Lung (tissue), 12 donors: ENCODE results near the gene STRIP1. TPM values are rescaled to one million over a fixed set of nuclear protein-coding genes. Genes with fewer than 3 reads are reported as not detected.
A peak's percentile ranks its signal among the peaks of the same experiment; 100 is the strongest.

ENCODE experiments used
- ATAC-seq: fragments of 200-7000 bp; cut with Tn5 transposase; one replicate; pipeline ENCODE4 v1.9.1; 2020; ENCODE audit warnings: moderate number of reproducible peaks; ENCODE audit not compliant: insufficient read depth, low FRiP score
- DNase-seq, 3 donors: peaks; one replicate each; pipeline ENCODE4 v3.0.0-alpha.2; 2013 to 2017
- H3K27ac ChIP-seq, 2 donors: one replicate each; pipeline ENCODE4 v1.5.1; 2013; ENCODE audit warnings: mild to moderate bottlenecking in 2 of 2, moderate library complexity in 2 of 2, control low read depth in 1 of 2, inconsistent platforms in 1 of 2, low read depth in 1 of 2, low read length in 1 of 2
- H3K27me3 ChIP-seq, 3 donors: one replicate each; pipeline ENCODE4 v1.5.1; 2013; ENCODE audit warnings: low read length in 2 of 3; ENCODE audit not compliant: control insufficient read depth in 3 of 3, insufficient read depth in 3 of 3
- H3K36me3 ChIP-seq, 4 donors: one replicate each; pipeline ENCODE4 v1.5.1; 2013; ENCODE audit warnings: low read length in 4 of 4, mild to moderate bottlenecking in 1 of 4, moderate library complexity in 1 of 4; ENCODE audit not compliant: control insufficient read depth in 4 of 4, insufficient read depth in 4 of 4
- H3K4me1 ChIP-seq, 5 donors: one replicate each; pipeline ENCODE4 v1.5.1; 2013; ENCODE audit warnings: low read length in 5 of 5, mild to moderate bottlenecking in 2 of 5, moderate library complexity in 1 of 5; ENCODE audit not compliant: control insufficient read depth in 5 of 5, insufficient read depth in 5 of 5
- H3K4me3 ChIP-seq: one replicate; pipeline ENCODE4 v1.5.1; 2013; ENCODE audit warnings: mild to moderate bottlenecking, control low read depth, moderate library complexity
- H3K9ac ChIP-seq, 2 donors: one replicate each; pipeline ENCODE4 v1.5.1; 2013; ENCODE audit warnings: low read length in 2 of 2, control low read depth in 1 of 2; ENCODE audit not compliant: insufficient read depth in 1 of 2
- H3K9me3 ChIP-seq, 4 donors: one replicate each; pipeline ENCODE4 v1.5.1; 2013; ENCODE audit warnings: low read length in 3 of 4, mild to moderate bottlenecking in 1 of 4, moderate library complexity in 1 of 4; ENCODE audit not compliant: control insufficient read depth in 4 of 4, insufficient read depth in 3 of 4
- WGBS, 2 donors: extraction: QIAGEN DNeasy Blood & Tissue Kit; methylation state at CpG; one replicate each; pipeline ENCODE4 v1.1.7; 2013; 5-methylcytosine and 5-hydroxymethylcytosine counted together
- polyA plus RNA-seq, 2 donors: library from polyadenylated mRNA; stranded (reverse); fragments of 200-250 nt; gene quantifications; one replicate each; pipeline ENCODE4 v1.2.1, GENCODE V29; 2013
- total RNA-seq, 2 donors: library from RNA; depleted of rRNA in 1 of 2; stranded (reverse); fragments of >200 nt in 1 of 2; gene quantifications; one replicate each; pipeline ENCODE4 v1.2.1, GENCODE V29; 2014 to 2021
- TF ChIP-seq, protein P1 (sequence below): IDR thresholded peaks from 2 replicates; pipeline ENCODE4 v1.5.1; 2012; ENCODE audit warnings: mild to moderate bottlenecking; ENCODE audit errors: control extremely low read depth, extremely low read depth
- donor health status: control.
- donor health status: control.
- donor health status: Bipolar disorder and iron deficiency.
- donor health status: healthy.
- donor health status: DM: yes; HTN: yes; CAD: no.

The STRIP1 gene
- total and polyA plus RNA-seq, 4 donors = 11.7 to 68.2 (median 28.5) TPM

DNA sequence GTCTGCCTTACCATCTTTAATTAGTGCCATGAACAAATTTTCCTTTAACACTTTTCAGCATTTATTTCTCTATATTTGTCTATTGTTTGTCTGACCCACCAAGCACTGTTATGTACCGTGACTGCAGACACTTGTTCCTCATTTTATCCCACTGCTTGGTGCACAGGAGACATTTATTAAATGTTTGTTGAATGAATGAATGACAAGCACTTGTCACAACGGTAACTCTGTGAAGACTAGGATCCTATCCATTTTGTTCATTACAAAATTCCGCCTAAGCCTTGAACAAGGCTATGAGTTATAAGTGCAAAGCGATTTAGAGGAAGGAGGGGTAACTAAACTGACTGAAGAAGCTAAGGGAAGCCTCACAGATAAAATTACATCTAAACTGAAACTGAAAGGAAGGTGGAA, 379 bp upstream of the STRIP1 start:
- 41 to 48% methylated on average over 4 of the region's 4 CpGs for WGBS, 2 donors
- DNase-seq (no peak), ATAC-seq (no peak)
- peak overlapping the region in 1 of 2 donors; percentile 53 for H3K27ac ChIP-seq
- TF ChIP-seq, protein P1, sequence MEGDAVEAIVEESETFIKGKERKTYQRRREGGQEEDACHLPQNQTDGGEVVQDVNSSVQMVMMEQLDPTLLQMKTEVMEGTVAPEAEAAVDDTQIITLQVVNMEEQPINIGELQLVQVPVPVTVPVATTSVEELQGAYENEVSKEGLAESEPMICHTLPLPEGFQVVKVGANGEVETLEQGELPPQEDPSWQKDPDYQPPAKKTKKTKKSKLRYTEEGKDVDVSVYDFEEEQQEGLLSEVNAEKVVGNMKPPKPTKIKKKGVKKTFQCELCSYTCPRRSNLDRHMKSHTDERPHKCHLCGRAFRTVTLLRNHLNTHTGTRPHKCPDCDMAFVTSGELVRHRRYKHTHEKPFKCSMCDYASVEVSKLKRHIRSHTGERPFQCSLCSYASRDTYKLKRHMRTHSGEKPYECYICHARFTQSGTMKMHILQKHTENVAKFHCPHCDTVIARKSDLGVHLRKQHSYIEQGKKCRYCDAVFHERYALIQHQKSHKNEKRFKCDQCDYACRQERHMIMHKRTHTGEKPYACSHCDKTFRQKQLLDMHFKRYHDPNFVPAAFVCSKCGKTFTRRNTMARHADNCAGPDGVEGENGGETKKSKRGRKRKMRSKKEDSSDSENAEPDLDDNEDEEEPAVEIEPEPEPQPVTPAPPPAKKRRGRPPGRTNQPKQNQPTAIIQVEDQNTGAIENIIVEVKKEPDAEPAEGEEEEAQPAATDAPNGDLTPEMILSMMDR = no peak
- H3K4me3 ChIP-seq = peak overlapping the region; percentile 28
- no peaks in the 10 kb centered on the region for H3K27me3 ChIP-seq
- H3K9ac ChIP-seq = peak overlapping the region in 1 of 2 donors; percentile 74
- H3K36me3 ChIP-seq = peaks cover 2 to 10% (median 10%) of the 10 kb centered on the region in 4 donors
- no peaks in the 10 kb centered on the region for H3K9me3 ChIP-seq
- H3K4me1 ChIP-seq = peaks cover 0 to 9% (median 4%) of the 10 kb centered on the region in 5 donors

DNA sequence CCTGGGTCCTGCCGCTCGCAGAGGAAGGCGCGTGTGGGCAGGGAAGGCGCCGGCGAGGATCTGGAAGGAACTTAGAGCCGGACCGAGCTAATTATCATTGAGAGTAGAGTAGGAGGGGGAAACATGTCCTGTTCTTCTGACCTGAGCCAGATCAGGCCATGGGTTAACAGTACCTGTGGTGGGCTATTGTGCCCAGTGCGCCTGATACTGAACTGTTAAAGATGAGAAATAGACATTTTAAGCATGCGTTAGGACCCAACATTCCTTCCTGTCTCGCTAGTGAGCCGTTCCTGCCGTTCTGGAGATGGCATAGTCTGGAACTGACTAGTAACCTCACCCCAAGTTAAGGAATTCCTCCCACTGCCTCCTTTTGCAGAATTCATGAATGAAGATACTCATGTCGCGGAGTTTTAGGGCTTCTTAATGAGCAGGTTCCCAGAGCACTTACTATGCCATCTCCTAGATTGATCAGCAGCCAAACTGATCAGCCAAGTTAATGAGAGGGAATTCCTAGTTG, 870 bp downstream of the STRIP1 start:
- H3K36me3 ChIP-seq = peaks cover 11 to 20% (median 17%) of the 10 kb centered on the region in 4 donors
- 9 to 11% methylated on average over 16 of the region's 16 CpGs for WGBS, 2 donors
- ATAC-seq = no peak
- peak in 1 of 3 donors; percentile 18 for DNase-seq
- H3K9me3 ChIP-seq = no peaks in the 10 kb centered on the region
- H3K4me1 ChIP-seq = peaks cover 0 to 9% (median 4%) of the 10 kb centered on the region in 5 donors
- H3K27me3 ChIP-seq = no peaks in the 10 kb centered on the region
- peak overlapping the region; percentile 94 to 95 for H3K27ac ChIP-seq
- peak overlapping the region; percentile 67 to 73 for H3K9ac ChIP-seq
- TF ChIP-seq, protein P1 = no peak
- H3K4me3 ChIP-seq = peak overlapping the region; percentile 96

DNA sequence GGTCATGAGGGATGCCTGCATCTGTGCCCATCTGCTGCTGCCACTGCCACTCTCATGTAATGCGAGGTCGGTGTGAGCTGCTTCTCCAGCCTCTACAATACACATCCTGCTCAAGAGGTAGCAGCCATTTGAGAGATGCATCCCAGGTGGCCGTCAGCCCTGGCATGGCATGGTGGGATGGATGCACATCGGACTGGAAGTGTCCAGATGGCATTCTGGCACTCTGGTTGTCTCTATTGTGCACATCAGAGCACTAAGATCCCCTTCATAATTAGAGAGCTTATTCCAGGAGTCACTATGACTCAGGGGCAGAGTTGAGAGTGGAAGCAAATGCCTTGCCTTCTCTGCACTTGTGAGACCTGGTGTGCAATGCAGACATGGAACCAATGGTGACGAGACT, 3.8 kb downstream of the STRIP1 start:
- H3K4me1 ChIP-seq = peaks cover 0 to 9% (median 4%) of the 10 kb centered on the region in 5 donors
- no peak overlapping the region for H3K9ac ChIP-seq
- no peak for DNase-seq
- ATAC-seq = no peak
- H3K27ac ChIP-seq = no peak overlapping the region
- peaks cover 18 to 46% (median 39%) of the 10 kb centered on the region in 4 donors for H3K36me3 ChIP-seq
- TF ChIP-seq, protein P1 = no peak
- H3K9me3 ChIP-seq = no peaks in the 10 kb centered on the region
- 93% methylated on average over 5 of the region's 5 CpGs for WGBS, 2 donors
- H3K27me3 ChIP-seq = no peaks in the 10 kb centered on the region
- no peak overlapping the region for H3K4me3 ChIP-seq

DNA sequence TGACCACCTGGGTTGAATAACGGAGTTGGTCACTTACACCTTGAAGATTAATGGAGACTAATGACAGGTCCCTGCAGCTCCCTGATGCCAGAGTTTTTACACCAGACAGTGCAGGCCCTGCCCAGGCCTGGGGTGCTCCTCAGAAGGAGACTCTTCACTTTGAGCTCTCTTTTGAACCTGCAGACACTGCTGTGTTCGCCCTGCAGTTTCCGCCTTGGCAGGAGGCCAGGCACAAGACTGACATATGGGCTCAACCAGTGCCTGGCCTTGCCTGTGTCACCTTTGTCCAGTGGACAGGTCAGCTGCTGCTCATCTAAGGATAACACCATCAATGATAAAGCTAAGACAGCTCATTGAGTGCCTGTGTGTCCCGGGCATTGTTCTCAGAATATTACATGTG, 5.2 kb downstream of the STRIP1 start:
- Histone ChIP-seq H3K9ac (no peak overlapping the region), H3K4me3 (no peak overlapping the region), H3K9me3 (no peaks in the 10 kb centered on the region), H3K36me3 (peaks cover 25 to 57% (median 49%) of the 10 kb centered on the region in 4 donors), H3K4me1 (peaks cover 0 to 9% (median 4%) of the 10 kb centered on the region in 5 donors), H3K27me3 (no peaks in the 10 kb centered on the region), H3K27ac (no peak overlapping the region)
- TF ChIP-seq, protein P1 = no peak
- no peak for DNase-seq
- ATAC-seq = no peak
- 87 to 88% methylated on average over 4 of the region's 4 CpGs for WGBS, 2 donors
